GM06990 (cell line): ENCODE measurements around the gene ZNF433.

Source experiments
- DNase-seq: peaks from one replicate; pipeline ENCODE4 v3.0.0-alpha.2; 2011; ENCODE audit not compliant: insufficient read length; ENCODE audit errors: extremely low read depth
- H3K27me3 ChIP-seq: replicated peaks from 2 replicates; pipeline ENCODE4 v1.6.0; 2011; ENCODE audit warnings: low read length; ENCODE audit not compliant: control insufficient read depth, insufficient read depth
- H3K36me3 ChIP-seq: 2 replicates; pipeline ENCODE4 v1.5.1; 2011; ENCODE audit warnings: low read length; ENCODE audit not compliant: control insufficient read depth, insufficient read depth
- H3K4me3 ChIP-seq: replicated peaks from 2 replicates; pipeline ENCODE4 v1.5.1; 2011; ENCODE audit warnings: low read depth, mild to moderate bottlenecking, control low read depth, low read length
- CTCF ChIP-seq: IDR thresholded peaks from 2 replicates; pipeline ENCODE4 v1.5.1; 2011; ENCODE audit warnings: low read length, control low read depth, mild to moderate bottlenecking, inconsistent platforms; ENCODE audit not compliant: insufficient read depth, poor library complexity, severe bottlenecking

The ZNF433 gene

GRCh38 chr19:11986754-11987153, 48.7 kb downstream of the ZNF433 start:
- no peaks in the 10 kb centered on the region; the same call in 1 of the 2 replicates for H3K36me3 ChIP-seq
- no peak for DNase-seq
- no peaks in the 10 kb centered on the region for H3K27me3 ChIP-seq
- no peak for TF ChIP-seq CTCF
- no peak overlapping the region for H3K4me3 ChIP-seq

GRCh38 chr19:11984986-11985385, 50.5 kb downstream of the ZNF433 start:
- Histone ChIP-seq H3K4me3 (no peak overlapping the region), H3K27me3 (no peaks in the 10 kb centered on the region), H3K36me3 (no peaks in the 10 kb centered on the region)
- TF ChIP-seq CTCF = peak; percentile 41
- peak; percentile 32 for DNase-seq

- H3K4me3 ChIP-seq = no peak overlapping the region
- no peaks in the 10 kb centered on the region; the same call in 1 of the 2 replicates for H3K36me3 ChIP-seq
- DNase-seq = no peak
- no peak for TF ChIP-seq CTCF
- H3K27me3 ChIP-seq = no peaks in the 10 kb centered on the region
Observed at GRCh38 chr19:11982526-11982925, 53.0 kb downstream of the ZNF433 start.

GRCh38 chr19:11979527-11979926, 56.0 kb downstream of the ZNF433 start:
- Histone ChIP-seq H3K36me3 (no peaks in the 10 kb centered on the region; the same call in 1 of the 2 replicates), H3K4me3 (no peak overlapping the region), H3K27me3 (no peaks in the 10 kb centered on the region)
- TF ChIP-seq CTCF = no peak
- no peak for DNase-seq

GRCh38 chr19:11978492-11979100, 56.9 kb downstream of the ZNF433 start:
- H3K4me3 ChIP-seq = no peak overlapping the region
- TF ChIP-seq CTCF = no peak

GRCh38 chr19:11973019-11973810, 62.3 kb downstream of the ZNF433 start:
- no peaks in the 10 kb centered on the region for H3K27me3 ChIP-seq

More at GRCh38 chr19:11978492-11979100, 56.9 kb downstream of the ZNF433 start:
- Histone ChIP-seq H3K27me3 (no peaks in the 10 kb centered on the region), H3K36me3 (no peaks in the 10 kb centered on the region; the same call in 1 of the 2 replicates)
- no peak for DNase-seq

More at GRCh38 chr19:11973019-11973810, 62.3 kb downstream of the ZNF433 start:
- Histone ChIP-seq H3K4me3 (no peak overlapping the region), H3K36me3 (no peaks in the 10 kb centered on the region)
- no peak for TF ChIP-seq CTCF
- no peak for DNase-seq
